HG03066 (cell line): ENCODE results near the gene PCDHGA5.
"Not testable (repeated sequence)": the region's sequence is repeated elsewhere in the genome, so short reads cannot be mapped to it uniquely, and the experiment has no call there.

Experiments
- ATAC-seq: cut with Tn5 transposase; IDR thresholded peaks from one replicate; pipeline ENCODE4 v1.9.1; 2021; ENCODE audit warnings: low read depth; ENCODE audit not compliant: unreplicated experiment

PCDHGA5 gene

GRCh38 chr5:141411575-141411974 lies 47.6 kb downstream of the PCDHGA5 start:
- ATAC-seq: no peak

DNA sequence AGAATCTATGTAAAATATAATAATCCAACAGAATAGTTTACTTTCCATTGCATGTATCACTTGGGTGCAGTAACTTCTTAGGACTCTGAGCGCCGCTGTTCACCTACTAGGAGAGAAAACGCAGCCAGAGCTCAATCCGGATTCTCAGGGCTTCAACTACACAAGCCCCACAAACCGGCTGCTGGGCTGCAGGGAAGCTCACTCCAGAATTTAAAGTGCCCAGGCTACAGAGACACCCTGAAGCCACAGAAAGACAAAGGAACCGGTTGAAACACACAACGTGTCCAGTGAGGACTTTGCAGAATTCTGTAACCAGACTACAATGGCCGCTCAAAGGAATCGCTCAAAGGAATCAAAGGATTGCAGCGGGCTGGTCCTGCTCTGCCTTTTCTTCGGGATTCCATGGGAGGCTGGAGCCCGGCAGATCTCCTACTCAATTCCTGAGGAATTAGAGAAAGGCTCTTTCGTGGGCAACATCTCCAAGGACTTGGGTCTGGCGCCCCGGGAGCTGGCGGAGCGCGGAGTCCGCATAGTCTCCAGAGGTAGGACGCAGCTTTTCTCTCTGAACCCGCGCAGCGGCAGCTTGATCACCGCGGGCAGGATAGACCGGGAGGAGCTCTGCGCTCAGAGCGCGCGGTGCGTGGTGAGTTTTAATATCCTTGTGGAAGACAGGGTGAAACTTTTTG lies 49.0 kb downstream of the PCDHGA5 start, which contains the start of gene PCDHGA10:
TSS of gene PCDHGA10 (plus strand) at position 134 of the 686 bp plus-strand sequence. CDS start at position 323, 189 bp downstream.
- peak; percentile 82 for ATAC-seq

- ATAC-seq: no peak
These were observed 49.6 kb downstream of the PCDHGA5 start for GRCh38 chr5:141413540-141414069.

GRCh38 chr5:141414548-141415274 lies 50.7 kb downstream of the PCDHGA5 start:
- not testable (repeated sequence) for ATAC-seq

DNA sequence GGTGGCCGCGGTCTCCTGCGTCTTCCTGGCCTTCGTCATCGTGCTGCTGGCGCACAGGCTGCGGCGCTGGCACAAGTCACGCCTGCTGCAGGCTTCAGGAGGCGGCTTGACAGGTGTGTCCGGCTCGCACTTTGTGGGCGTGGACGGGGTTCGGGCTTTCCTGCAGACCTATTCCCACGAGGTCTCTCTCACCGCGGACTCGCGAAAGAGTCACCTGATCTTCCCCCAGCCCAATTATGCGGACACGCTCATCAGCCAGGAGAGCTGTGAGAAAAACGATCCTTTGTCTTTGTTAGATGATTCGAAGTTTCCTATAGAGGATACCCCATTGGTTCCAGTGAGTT lies 51.3 kb downstream of the PCDHGA5 start:
- ATAC-seq: not testable (repeated sequence)
